GM23338 (cell line): Measurements from ENCODE around the gene ZSCAN2. TPM values are rescaled to one million over a fixed set of nuclear protein-coding genes. Genes with fewer than 3 reads are reported as not detected.

Source experiments
- ATAC-seq: fragments of 200-7000 bp; cut with Tn5 transposase; 3 replicates; pipeline ENCODE4 v1.9.1; 2020
- DNase-seq: peaks from one replicate; pipeline ENCODE4 v3.0.0-alpha.2; 2015; ENCODE audit warnings: low spot score
- H2AFZ ChIP-seq: fragments of 200-600 bp; sonication (generic); 2 replicates; pipeline ENCODE4 v1.8.0; 2016; ENCODE audit warnings: antibody characterized with exemption, mild to moderate bottlenecking, moderate library complexity
- H3F3A ChIP-seq: fragments of 200-600 bp; sonication (generic); replicated peaks from 2 replicates; pipeline ENCODE4 v1.8.0; 2017; ENCODE audit warnings: antibody characterized with exemption, mixed run types, low read depth
- H3K27ac ChIP-seq: fragments of 200-600 bp; sonication (generic); 2 replicates; pipeline ENCODE4 v1.6.1; 2016; ENCODE audit warnings: low read depth
- H3K27me3 ChIP-seq: fragments of 200-600 bp; sonication (generic); 2 replicates; pipeline ENCODE4 v1.8.0; 2016; ENCODE audit warnings: mild to moderate bottlenecking, mixed run types, moderate library complexity; ENCODE audit not compliant: insufficient read depth
- H3K36me3 ChIP-seq: fragments of 200-600 bp; sonication (generic); 2 replicates; pipeline ENCODE4 v1.8.0; 2016; ENCODE audit warnings: mild to moderate bottlenecking; ENCODE audit not compliant: insufficient read depth
- H3K4me1 ChIP-seq: fragments of 200-600 bp; sonication (generic); 2 replicates; pipeline ENCODE4 v1.8.0; 2016; ENCODE audit warnings: mild to moderate bottlenecking, moderate library complexity; ENCODE audit not compliant: insufficient read depth
- H3K4me2 ChIP-seq: fragments of 200-600 bp; sonication (generic); 2 replicates; pipeline ENCODE4 v1.7.1; 2017; ENCODE audit warnings: mixed run types
- H3K4me3 ChIP-seq: fragments of 200-600 bp; sonication (generic); 2 replicates; pipeline ENCODE4 v1.6.1; 2016; ENCODE audit warnings: mixed run types
- H3K79me2 ChIP-seq: fragments of 200-600 bp; sonication (generic); replicated peaks from 2 replicates; pipeline ENCODE4 v1.8.0; 2017; ENCODE audit warnings: mild to moderate bottlenecking; ENCODE audit not compliant: insufficient read depth
- H3K9me2 ChIP-seq: fragments of 200-600 bp; sonication (generic); 2 replicates; pipeline ENCODE4 v1.8.0; 2017; ENCODE audit not compliant: insufficient read depth
- H4K20me1 ChIP-seq: fragments of 200-600 bp; sonication (generic); replicated peaks from 2 replicates; pipeline ENCODE4 v1.8.0; 2017; ENCODE audit warnings: mild to moderate bottlenecking; ENCODE audit not compliant: insufficient read depth
- H3K27ac Mint-ChIP-seq: 2 replicates; pipeline ENCODE4 v1.8.0; 2020; ENCODE audit warnings: inconsistent platforms, mild to moderate bottlenecking, moderate library complexity, mixed read lengths
- H3K27me3 Mint-ChIP-seq: 3 replicates; pipeline ENCODE4 v1.8.0; 2022; ENCODE audit warnings: low read depth, mild to moderate bottlenecking, moderate library complexity, mixed read lengths, inconsistent platforms; ENCODE audit not compliant: insufficient read depth, poor library complexity
- H3K36me3 Mint-ChIP-seq: 3 replicates; pipeline ENCODE4 v1.8.0; 2021; ENCODE audit warnings: low read depth, mild to moderate bottlenecking, inconsistent platforms, moderate library complexity, mixed read lengths
- H3K4me1 Mint-ChIP-seq: 3 replicates; pipeline ENCODE4 v1.8.0; 2020; ENCODE audit warnings: mild to moderate bottlenecking, inconsistent platforms, mixed read lengths
- H3K4me3 Mint-ChIP-seq: 3 replicates; pipeline ENCODE4 v1.8.0; 2021; ENCODE audit warnings: moderate library complexity, mild to moderate bottlenecking, inconsistent platforms, mixed read lengths
- H3K9me3 Mint-ChIP-seq: 3 replicates; pipeline ENCODE4 v1.8.0; 2020; ENCODE audit warnings: moderate library complexity, mild to moderate bottlenecking, inconsistent platforms, mixed read lengths
- CREB1 ChIP-seq: fragments of 250-450 bp; sonication (Bioruptor Pico); IDR thresholded peaks from 2 replicates; pipeline ENCODE4 v1.5.0; 2020; ENCODE audit warnings: low read depth, mild to moderate bottlenecking, moderate library complexity
- EZH2 ChIP-seq: fragments of 200-600 bp; sonication (generic); IDR thresholded peaks from one replicate; pipeline ENCODE4 v1.8.0; 2017; ENCODE audit warnings: antibody characterized with exemption, mild to moderate bottlenecking, low read depth; ENCODE audit not compliant: unreplicated experiment
- JUNB ChIP-seq: IDR thresholded peaks from one replicate; pipeline ENCODE4 v1.6.1; 2016; ENCODE audit warnings: antibody characterized with exemption; ENCODE audit not compliant: unreplicated experiment
- NANOG ChIP-seq: IDR thresholded peaks from 2 replicates; pipeline ENCODE4 v1.6.1; 2016; ENCODE audit warnings: antibody characterized with exemption, borderline replicate concordance
- POLR2AphosphoS5 ChIP-seq: IDR thresholded peaks from 2 replicates; pipeline ENCODE4 v1.6.1; 2016; ENCODE audit warnings: antibody characterized with exemption, low read depth
- STAT1 ChIP-seq: IDR thresholded peaks from one replicate; pipeline ENCODE4 v1.6.1; 2016; ENCODE audit warnings: antibody characterized with exemption; ENCODE audit not compliant: unreplicated experiment
- ZNF331 ChIP-seq: fragments of 250-450 bp; sonication (Bioruptor Pico); IDR thresholded peaks from 2 replicates; pipeline ENCODE4 v1.5.0; 2020; ENCODE audit warnings: low read depth, mild to moderate bottlenecking, moderate library complexity
- polyA plus RNA-seq: library from polyadenylated mRNA; unstranded; fragments of >200 nt; fragmentation: Nextera tagmentation; extraction: Ambion mirVana; gene quantifications from 2 replicates; pipeline ENCODE4 v1.2.1, GENCODE V29; 2016
- total RNA-seq: library from RNA; depleted of rRNA; stranded (reverse); fragments of >200 nt; shearing (Covaris generic); gene quantifications from 2 replicates; pipeline ENCODE4 v1.2.3, GENCODE V29; 2014
- TF ChIP-seq, protein P1 (sequence below): IDR thresholded peaks from 2 replicates; pipeline ENCODE4 v1.6.1; 2016; ENCODE audit warnings: antibody characterized with exemption
- TF ChIP-seq, protein P2 (sequence below): IDR thresholded peaks from one replicate; pipeline ENCODE4 v1.6.1; 2018; ENCODE audit warnings: antibody characterized with exemption; ENCODE audit not compliant: unreplicated experiment
- TF ChIP-seq, protein P3 (sequence below): fragments of 250-450 bp; sonication (Bioruptor Pico); IDR thresholded peaks from 2 replicates; pipeline ENCODE4 v1.5.0; 2020; ENCODE audit warnings: mild to moderate bottlenecking, moderate library complexity
- TF ChIP-seq, protein P4 (sequence below), 2 experiments: fragments of 200-600 bp in 1 of 2; sonication (generic) in 1 of 2; conservative IDR thresholded peaks; 2 replicates each; pipeline versions ENCODE4 v1.5.1 to v1.6.1; 2016 to 2017; ENCODE audit warnings: antibody characterized with exemption in 2 of 2, low read depth in 2 of 2, mild to moderate bottlenecking in 2 of 2, moderate library complexity in 1 of 2

ZSCAN2 gene
- total and polyA plus RNA-seq, 2 experiments from 2014 or later, result 45.8 to 63.9 TPM

DNA sequence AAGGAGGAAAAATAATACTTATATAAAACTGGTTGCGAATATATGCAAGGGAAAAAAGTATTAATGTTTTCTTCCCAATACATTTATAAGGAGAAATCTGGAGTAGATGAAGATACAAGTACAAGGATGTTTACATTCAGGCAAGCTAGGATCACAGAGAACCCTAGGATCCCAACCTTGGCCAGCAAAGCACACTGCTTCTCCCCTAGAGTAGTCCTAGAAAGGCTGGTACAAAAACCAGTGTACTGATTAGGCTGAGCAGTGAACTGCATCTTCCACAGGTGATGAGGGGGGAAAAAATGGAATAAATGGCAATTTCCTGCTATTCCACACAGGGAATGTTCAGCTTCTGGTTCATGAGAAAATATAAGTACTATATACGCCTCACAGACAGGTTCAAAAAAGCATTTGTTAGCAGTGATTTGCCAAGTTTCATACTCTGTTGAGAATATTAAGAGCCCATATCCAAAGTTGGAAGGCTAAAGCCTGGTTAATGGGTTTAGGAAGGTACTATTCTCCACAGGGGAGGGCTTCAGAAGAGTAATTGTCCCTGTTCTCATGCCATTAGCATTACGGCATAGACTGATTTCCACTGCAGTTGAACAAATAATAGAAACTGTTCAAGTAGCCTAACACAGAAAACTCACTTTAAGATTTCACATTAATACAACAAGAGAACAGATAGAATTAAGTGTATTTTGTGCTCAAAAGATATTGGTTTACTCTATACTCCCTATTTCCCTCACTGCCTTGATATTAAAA lies 67.6 kb downstream of the ZSCAN2 start (continued):
- no peak for TF ChIP-seq EZH2
- TF ChIP-seq POLR2AphosphoS5, result no peak
- TF ChIP-seq ZNF331 (CRISPR knock-in tag), result no peak
- no peak for TF ChIP-seq STAT1
- no peak for TF ChIP-seq CREB1 (CRISPR knock-in tag)
- TF ChIP-seq JUNB, result no peak

DNA sequence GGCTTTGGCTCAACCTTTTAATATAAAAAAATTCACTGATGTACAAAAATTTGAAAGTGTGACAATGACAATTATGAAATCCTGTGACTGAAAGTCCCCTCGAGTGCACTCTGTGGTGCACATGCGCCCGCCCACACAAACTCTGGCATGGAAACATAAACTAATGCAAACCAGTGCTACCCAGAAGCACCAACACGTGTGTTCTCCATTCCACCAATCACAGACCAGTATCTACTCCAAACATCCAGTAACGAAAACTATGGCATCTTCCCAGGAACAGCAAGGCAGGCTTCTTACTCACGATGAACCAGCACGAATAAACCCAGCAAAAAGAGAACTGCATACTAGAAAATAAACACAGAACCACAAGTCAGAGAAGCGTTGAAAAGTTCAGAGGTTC lies 68.9 kb downstream of the ZSCAN2 start:
- no peak for DNase-seq
- H3K36me3 Mint-ChIP-seq, result peaks cover 67% of the 10 kb centered on the region
- peaks cover 49% of the 10 kb centered on the region for H3K36me3 ChIP-seq
- TF ChIP-seq, protein P1, sequence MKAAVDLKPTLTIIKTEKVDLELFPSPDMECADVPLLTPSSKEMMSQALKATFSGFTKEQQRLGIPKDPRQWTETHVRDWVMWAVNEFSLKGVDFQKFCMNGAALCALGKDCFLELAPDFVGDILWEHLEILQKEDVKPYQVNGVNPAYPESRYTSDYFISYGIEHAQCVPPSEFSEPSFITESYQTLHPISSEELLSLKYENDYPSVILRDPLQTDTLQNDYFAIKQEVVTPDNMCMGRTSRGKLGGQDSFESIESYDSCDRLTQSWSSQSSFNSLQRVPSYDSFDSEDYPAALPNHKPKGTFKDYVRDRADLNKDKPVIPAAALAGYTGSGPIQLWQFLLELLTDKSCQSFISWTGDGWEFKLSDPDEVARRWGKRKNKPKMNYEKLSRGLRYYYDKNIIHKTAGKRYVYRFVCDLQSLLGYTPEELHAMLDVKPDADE, result no peak
- TF ChIP-seq CREB1 (CRISPR knock-in tag) (no peak), JUNB (no peak), POLR2AphosphoS5 (no peak), NANOG (no peak), EZH2 (no peak), ZNF331 (CRISPR knock-in tag) (no peak)
- TF ChIP-seq, protein P2, sequence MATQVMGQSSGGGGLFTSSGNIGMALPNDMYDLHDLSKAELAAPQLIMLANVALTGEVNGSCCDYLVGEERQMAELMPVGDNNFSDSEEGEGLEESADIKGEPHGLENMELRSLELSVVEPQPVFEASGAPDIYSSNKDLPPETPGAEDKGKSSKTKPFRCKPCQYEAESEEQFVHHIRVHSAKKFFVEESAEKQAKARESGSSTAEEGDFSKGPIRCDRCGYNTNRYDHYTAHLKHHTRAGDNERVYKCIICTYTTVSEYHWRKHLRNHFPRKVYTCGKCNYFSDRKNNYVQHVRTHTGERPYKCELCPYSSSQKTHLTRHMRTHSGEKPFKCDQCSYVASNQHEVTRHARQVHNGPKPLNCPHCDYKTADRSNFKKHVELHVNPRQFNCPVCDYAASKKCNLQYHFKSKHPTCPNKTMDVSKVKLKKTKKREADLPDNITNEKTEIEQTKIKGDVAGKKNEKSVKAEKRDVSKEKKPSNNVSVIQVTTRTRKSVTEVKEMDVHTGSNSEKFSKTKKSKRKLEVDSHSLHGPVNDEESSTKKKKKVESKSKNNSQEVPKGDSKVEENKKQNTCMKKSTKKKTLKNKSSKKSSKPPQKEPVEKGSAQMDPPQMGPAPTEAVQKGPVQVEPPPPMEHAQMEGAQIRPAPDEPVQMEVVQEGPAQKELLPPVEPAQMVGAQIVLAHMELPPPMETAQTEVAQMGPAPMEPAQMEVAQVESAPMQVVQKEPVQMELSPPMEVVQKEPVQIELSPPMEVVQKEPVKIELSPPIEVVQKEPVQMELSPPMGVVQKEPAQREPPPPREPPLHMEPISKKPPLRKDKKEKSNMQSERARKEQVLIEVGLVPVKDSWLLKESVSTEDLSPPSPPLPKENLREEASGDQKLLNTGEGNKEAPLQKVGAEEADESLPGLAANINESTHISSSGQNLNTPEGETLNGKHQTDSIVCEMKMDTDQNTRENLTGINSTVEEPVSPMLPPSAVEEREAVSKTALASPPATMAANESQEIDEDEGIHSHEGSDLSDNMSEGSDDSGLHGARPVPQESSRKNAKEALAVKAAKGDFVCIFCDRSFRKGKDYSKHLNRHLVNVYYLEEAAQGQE, result no peak
- TF ChIP-seq, protein P3, sequence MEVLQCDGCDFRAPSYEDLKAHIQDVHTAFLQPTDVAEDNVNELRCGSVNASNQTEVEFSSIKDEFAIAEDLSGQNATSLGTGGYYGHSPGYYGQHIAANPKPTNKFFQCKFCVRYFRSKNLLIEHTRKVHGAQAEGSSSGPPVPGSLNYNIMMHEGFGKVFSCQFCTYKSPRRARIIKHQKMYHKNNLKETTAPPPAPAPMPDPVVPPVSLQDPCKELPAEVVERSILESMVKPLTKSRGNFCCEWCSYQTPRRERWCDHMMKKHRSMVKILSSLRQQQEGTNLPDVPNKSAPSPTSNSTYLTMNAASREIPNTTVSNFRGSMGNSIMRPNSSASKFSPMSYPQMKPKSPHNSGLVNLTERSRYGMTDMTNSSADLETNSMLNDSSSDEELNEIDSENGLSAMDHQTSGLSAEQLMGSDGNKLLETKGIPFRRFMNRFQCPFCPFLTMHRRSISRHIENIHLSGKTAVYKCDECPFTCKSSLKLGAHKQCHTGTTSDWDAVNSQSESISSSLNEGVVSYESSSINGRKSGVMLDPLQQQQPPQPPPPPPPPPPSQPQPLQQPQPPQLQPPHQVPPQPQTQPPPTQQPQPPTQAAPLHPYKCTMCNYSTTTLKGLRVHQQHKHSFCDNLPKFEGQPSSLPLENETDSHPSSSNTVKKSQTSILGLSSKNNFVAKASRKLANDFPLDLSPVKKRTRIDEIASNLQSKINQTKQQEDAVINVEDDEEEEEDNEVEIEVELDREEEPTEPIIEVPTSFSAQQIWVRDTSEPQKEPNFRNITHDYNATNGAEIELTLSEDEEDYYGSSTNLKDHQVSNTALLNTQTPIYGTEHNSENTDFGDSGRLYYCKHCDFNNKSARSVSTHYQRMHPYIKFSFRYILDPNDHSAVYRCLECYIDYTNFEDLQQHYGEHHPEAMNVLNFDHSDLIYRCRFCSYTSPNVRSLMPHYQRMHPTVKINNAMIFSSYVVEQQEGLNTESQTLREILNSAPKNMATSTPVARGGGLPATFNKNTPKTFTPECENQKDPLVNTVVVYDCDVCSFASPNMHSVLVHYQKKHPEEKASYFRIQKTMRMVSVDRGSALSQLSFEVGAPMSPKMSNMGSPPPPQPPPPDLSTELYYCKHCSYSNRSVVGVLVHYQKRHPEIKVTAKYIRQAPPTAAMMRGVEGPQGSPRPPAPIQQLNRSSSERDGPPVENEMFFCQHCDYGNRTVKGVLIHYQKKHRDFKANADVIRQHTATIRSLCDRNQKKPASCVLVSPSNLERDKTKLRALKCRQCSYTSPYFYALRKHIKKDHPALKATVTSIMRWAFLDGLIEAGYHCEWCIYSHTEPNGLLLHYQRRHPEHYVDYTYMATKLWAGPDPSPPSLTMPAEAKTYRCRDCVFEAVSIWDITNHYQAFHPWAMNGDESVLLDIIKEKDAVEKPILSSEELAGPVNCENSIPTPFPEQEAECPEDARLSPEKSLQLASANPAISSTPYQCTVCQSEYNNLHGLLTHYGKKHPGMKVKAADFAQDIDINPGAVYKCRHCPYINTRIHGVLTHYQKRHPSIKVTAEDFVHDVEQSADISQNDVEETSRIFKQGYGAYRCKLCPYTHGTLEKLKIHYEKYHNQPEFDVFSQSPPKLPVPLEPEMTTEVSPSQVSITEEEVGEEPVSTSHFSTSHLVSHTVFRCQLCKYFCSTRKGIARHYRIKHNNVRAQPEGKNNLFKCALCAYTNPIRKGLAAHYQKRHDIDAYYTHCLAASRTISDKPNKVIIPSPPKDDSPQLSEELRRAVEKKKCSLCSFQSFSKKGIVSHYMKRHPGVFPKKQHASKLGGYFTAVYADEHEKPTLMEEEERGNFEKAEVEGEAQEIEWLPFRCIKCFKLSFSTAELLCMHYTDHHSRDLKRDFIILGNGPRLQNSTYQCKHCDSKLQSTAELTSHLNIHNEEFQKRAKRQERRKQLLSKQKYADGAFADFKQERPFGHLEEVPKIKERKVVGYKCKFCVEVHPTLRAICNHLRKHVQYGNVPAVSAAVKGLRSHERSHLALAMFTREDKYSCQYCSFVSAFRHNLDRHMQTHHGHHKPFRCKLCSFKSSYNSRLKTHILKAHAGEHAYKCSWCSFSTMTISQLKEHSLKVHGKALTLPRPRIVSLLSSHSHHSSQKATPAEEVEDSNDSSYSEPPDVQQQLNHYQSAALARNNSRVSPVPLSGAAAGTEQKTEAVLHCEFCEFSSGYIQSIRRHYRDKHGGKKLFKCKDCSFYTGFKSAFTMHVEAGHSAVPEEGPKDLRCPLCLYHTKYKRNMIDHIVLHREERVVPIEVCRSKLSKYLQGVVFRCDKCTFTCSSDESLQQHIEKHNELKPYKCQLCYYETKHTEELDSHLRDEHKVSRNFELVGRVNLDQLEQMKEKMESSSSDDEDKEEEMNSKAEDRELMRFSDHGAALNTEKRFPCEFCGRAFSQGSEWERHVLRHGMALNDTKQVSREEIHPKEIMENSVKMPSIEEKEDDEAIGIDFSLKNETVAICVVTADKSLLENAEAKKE (CRISPR knock-in tag), result no peak
- TF ChIP-seq, protein P4, sequence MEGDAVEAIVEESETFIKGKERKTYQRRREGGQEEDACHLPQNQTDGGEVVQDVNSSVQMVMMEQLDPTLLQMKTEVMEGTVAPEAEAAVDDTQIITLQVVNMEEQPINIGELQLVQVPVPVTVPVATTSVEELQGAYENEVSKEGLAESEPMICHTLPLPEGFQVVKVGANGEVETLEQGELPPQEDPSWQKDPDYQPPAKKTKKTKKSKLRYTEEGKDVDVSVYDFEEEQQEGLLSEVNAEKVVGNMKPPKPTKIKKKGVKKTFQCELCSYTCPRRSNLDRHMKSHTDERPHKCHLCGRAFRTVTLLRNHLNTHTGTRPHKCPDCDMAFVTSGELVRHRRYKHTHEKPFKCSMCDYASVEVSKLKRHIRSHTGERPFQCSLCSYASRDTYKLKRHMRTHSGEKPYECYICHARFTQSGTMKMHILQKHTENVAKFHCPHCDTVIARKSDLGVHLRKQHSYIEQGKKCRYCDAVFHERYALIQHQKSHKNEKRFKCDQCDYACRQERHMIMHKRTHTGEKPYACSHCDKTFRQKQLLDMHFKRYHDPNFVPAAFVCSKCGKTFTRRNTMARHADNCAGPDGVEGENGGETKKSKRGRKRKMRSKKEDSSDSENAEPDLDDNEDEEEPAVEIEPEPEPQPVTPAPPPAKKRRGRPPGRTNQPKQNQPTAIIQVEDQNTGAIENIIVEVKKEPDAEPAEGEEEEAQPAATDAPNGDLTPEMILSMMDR (conservative IDR thresholded peaks at IDR 0.05; ENCODE audit: low read depth in 2 of 2), result no peak

More for the DNA sequence above, 68.9 kb downstream of the ZSCAN2 start:
- H3K79me2 ChIP-seq, result 0 out of 2 replicates have a peak, but pooled peaks cover 6% of the 10 kb centered on the region
- no peaks in the 10 kb centered on the region for H3K27me3 ChIP-seq
- H4K20me1 ChIP-seq, result peaks cover 3% of the 10 kb centered on the region
- Mint-ChIP-seq H3K4me1 (no peaks in the 10 kb centered on the region), H3K27me3 (peaks cover 2% of the 10 kb centered on the region), H3K9me3 (0 out of 3 replicates have a peak, but pooled peaks cover 3% of the 10 kb centered on the region), H3K4me3 (no peak overlapping the region), H3K27ac (no peak overlapping the region)
- no peak overlapping the region for H2AFZ ChIP-seq
- no peak overlapping the region for H3K4me2 ChIP-seq
- 0 out of 2 replicates have a peak, but pooled peaks cover 11% of the 10 kb centered on the region for H3F3A ChIP-seq
- H3K27ac ChIP-seq, result no peak overlapping the region
- no peaks in the 10 kb centered on the region for H3K9me2 ChIP-seq
- H3K4me3 ChIP-seq, result no peak overlapping the region
- no peaks in the 10 kb centered on the region for H3K4me1 ChIP-seq
- no peak for ATAC-seq
